ENCODE results near the gene DNAH17. TPM values are rescaled to one million over a fixed set of nuclear protein-coding genes. Genes with fewer than 3 reads are reported as not detected.

The DNAH17 gene
- total and polyA plus RNA-seq, 2 of the 8 experiments (the other 6 are each of a cell fraction or from before 2014, with no cell fraction given), result 0.14 to 0.67 TPM

DNA sequence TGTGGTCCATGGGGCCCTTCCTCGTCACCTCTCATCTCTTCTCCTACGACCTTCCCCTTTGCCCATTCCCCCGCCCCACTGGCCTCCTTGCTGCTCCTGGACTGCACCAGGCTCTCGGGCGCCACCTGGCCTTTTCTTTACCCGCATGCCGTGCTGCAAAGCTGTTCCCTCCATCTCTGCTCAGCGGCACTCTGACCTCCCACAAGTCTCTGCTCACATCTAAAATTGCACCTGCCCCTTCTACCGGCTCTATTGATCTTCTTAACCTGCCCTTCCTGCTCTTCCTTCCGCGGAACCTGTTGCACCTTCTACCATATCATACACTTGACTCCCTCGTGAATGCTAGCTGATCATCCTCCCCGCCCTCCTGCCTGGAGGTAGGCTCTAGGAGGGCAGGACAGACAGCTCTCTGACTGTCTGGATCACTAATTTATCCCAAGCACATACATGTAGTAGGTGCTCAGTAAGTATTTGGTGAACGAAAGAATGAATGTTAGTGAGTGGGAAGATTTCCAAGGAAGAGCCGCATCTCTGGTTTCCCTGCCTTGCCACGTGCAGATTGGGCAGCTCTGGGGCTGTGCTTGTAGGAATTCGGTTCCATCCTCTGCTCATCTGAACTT lies 17.3 kb downstream of the DNAH17 start:
- no peaks in the 10 kb centered on the region for H3K36me3 ChIP-seq (ENCODE audit: control insufficient read depth in 2 of 4, insufficient read depth in 4 of 4, low read length in 3 of 4)
- H3K4me1 ChIP-seq (replicated peaks in 1 of 4; ENCODE audit: control insufficient read depth in 3 of 4, insufficient read depth in 4 of 4, low read length in 3 of 4), result no peaks in the 10 kb centered on the region
- no peak overlapping the region for H3K56ac ChIP-seq (replicated peaks; ENCODE audit: insufficient read length, low read depth, low read length)
- H3K4ac ChIP-seq (replicated peaks; ENCODE audit: insufficient read length, low read depth, low read length), result no peak overlapping the region
- no peak overlapping the region for H2BK5ac ChIP-seq (ENCODE audit: low read depth, low read length)
- H3K79me1 ChIP-seq (ENCODE audit: low read depth, low read length), result no peaks in the 10 kb centered on the region
- no peak overlapping the region; a peak in 1 of 7 replicates for H3K9ac ChIP-seq (replicated peaks in 1 of 4; ENCODE audit: extremely low read depth in 1 of 4, low read depth in 3 of 4, low read length in 3 of 4)
- H3K79me2 ChIP-seq (ENCODE audit: control insufficient read depth in 1 of 2, insufficient read depth in 2 of 2, low read length in 2 of 2), result no peaks in the 10 kb centered on the region
- WGBS, 2 experiments (ENCODE audit: extremely low coverage in 1 of 2, insufficient coverage in 1 of 2, insufficient read length in 1 of 2, insufficient replicate concordance in 2 of 2, low coverage in 1 of 2, low lambda C conversion rate in 2 of 2, missing lambda C conversion rate in 1 of 2), result 51% methylated on average over 17 of the region's 17 CpGs; no CpG with 5 or more reads in 1 of the 2 experiments
- DNase-seq (ENCODE audit: low read depth in 1 of 2, low spot score in 2 of 2), result peak; percentile 10 to 86
- ChIA-PET POLR2A (ENCODE audit: partially characterized antibody) (interaction anchor here (1.3 kb wide), 1 partner anchor 63 kb away, joined by 3 read pairs; no protein-coding TSS in a partner anchor), CTCF (ENCODE audit: partially characterized antibody) (interaction anchor here (0.5 to 5.9 kb wide), 33 partner anchors 9 to 220 kb away, joined by 3 to 56 read pairs (median 4); no protein-coding TSS in a partner anchor)
- no peak overlapping the region for H3K14ac ChIP-seq (ENCODE audit: insufficient read length)
- no peaks in the 10 kb centered on the region for H3K23me2 ChIP-seq (ENCODE audit: low read depth, low read length)
- no peak overlapping the region for H3K4me2 ChIP-seq (ENCODE audit: insufficient read depth in 1 of 2, low read depth in 2 of 2, low read length in 2 of 2)
- H2BK20ac ChIP-seq (ENCODE audit: low read length), result no peak overlapping the region
- H4K8ac ChIP-seq (ENCODE audit: extremely low read depth, insufficient read depth, low read length), result no peak overlapping the region; the same call in 1 of the 2 replicates
- H3K23ac ChIP-seq (ENCODE audit: insufficient read length), result no peak overlapping the region
- H4K20me1 ChIP-seq (replicated peaks in 1 of 2; ENCODE audit: control insufficient read depth in 1 of 2, insufficient read depth in 2 of 2, low read length in 2 of 2), result peaks cover 0 to 1% of the 10 kb centered on the region in 2 experiments
- H2BK12ac ChIP-seq (ENCODE audit: low read depth, low read length), result no peak overlapping the region
- no peak overlapping the region for H4K5ac ChIP-seq (ENCODE audit: insufficient read length, low read depth, low read length)
- H2BK15ac ChIP-seq (ENCODE audit: low read length), result no peak overlapping the region
- FAIRE-seq, result no peak
- no peak overlapping the region for H3K27ac ChIP-seq (ENCODE audit: low read depth, low read length)
- no peak overlapping the region for H3K18ac ChIP-seq (ENCODE audit: extremely low read depth, low read length)
- no peaks in the 10 kb centered on the region for H3K9me3 ChIP-seq (ENCODE audit: insufficient read depth in 2 of 2, low read depth in 1 of 2, low read length in 1 of 2)
- H4K91ac ChIP-seq (replicated peaks; ENCODE audit: insufficient read length, low read length), result no peak overlapping the region
- peak overlapping the region; percentile 67; the same call in 1 of the 2 replicates for H2AFZ ChIP-seq (ENCODE audit: low read length)
- no peak overlapping the region for H3K4me3 ChIP-seq (ENCODE audit: extremely low read depth in 1 of 4, insufficient read depth in 2 of 4, low read depth in 3 of 4, low read length in 4 of 4)
- H2BK120ac ChIP-seq (replicated peaks; ENCODE audit: low read depth, low read length), result no peak overlapping the region
- no peaks in the 10 kb centered on the region for H3K27me3 ChIP-seq (replicated peaks in 1 of 4; ENCODE audit: control insufficient read depth in 3 of 4, extremely low read depth in 1 of 4, insufficient read depth in 3 of 4, low read length in 3 of 4)
- no peak overlapping the region for H2AK5ac ChIP-seq (ENCODE audit: low read depth, low read length)
- TF ChIP-seq SP4 (IDR thresholded peaks at IDR 0.05; ENCODE audit: low read length) (no peak), NANOG (IDR thresholded peaks at IDR 0.05; ENCODE audit: insufficient read depth, low read depth, low read length, poor library complexity, severe bottlenecking) (no peak), EGR1 (IDR thresholded peaks at IDR 0.05; ENCODE audit: borderline replicate concordance, low read depth, low read length) (no peak), JUND (IDR thresholded peaks at IDR 0.05; ENCODE audit: low read length) (no peak), KDM1A (IDR thresholded peaks at IDR 0.05; ENCODE audit: borderline replicate concordance, low read length) (peak; percentile 14; the same call in 1 of the 2 replicates), CEBPB (IDR thresholded peaks at IDR 0.05; ENCODE audit: low read depth, low read length) (no peak), BRCA1 (IDR thresholded peaks at IDR 0.05; ENCODE audit: low read depth, low read length) (no peak), EP300 (IDR thresholded peaks at IDR 0.05; ENCODE audit: borderline replicate concordance in 1 of 2, low read depth in 2 of 2, low read length in 2 of 2) (no peak), RAD21 (IDR thresholded peaks at IDR 0.05 in 1 of 2, conservative IDR thresholded peaks at IDR 0.05 in 1 of 2; ENCODE audit: low read depth in 2 of 2, low read length in 2 of 2) (peak; percentile 46 to 67; a peak in 3 of 4 replicates)
- TF ChIP-seq, protein P1, sequence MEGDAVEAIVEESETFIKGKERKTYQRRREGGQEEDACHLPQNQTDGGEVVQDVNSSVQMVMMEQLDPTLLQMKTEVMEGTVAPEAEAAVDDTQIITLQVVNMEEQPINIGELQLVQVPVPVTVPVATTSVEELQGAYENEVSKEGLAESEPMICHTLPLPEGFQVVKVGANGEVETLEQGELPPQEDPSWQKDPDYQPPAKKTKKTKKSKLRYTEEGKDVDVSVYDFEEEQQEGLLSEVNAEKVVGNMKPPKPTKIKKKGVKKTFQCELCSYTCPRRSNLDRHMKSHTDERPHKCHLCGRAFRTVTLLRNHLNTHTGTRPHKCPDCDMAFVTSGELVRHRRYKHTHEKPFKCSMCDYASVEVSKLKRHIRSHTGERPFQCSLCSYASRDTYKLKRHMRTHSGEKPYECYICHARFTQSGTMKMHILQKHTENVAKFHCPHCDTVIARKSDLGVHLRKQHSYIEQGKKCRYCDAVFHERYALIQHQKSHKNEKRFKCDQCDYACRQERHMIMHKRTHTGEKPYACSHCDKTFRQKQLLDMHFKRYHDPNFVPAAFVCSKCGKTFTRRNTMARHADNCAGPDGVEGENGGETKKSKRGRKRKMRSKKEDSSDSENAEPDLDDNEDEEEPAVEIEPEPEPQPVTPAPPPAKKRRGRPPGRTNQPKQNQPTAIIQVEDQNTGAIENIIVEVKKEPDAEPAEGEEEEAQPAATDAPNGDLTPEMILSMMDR (IDR thresholded peaks at IDR 0.05; ENCODE audit: control extremely low read depth in 1 of 3, insufficient read depth in 1 of 3, low read depth in 1 of 3, low read length in 3 of 3), result peak; percentile 73 to 75 (median 74)
